IPS-18a (cell line): ENCODE measurements around the gene RAET1G.
"Not testable (repeated sequence)": the region's sequence is repeated elsewhere in the genome, so short reads cannot be mapped to it uniquely, and the experiment has no call there.

Source experiments
- H3K27ac ChIP-seq: one replicate; pipeline ENCODE4 v1.5.1; 2013; ENCODE audit warnings: low read length
- H3K27me3 ChIP-seq: one replicate; pipeline ENCODE4 v1.6.1; 2013; ENCODE audit warnings: mild to moderate bottlenecking, low read length; ENCODE audit not compliant: control insufficient read depth, insufficient read depth
- H3K36me3 ChIP-seq: one replicate; pipeline ENCODE4 v1.6.1; 2013; ENCODE audit warnings: low read depth, low read length; ENCODE audit not compliant: control insufficient read depth
- H3K4me1 ChIP-seq: one replicate; pipeline ENCODE4 v1.6.1; 2013; ENCODE audit warnings: low read depth, low read length; ENCODE audit not compliant: control insufficient read depth
- H3K4me3 ChIP-seq: one replicate; pipeline ENCODE4 v1.5.1; 2013; ENCODE audit warnings: low read length
- H3K9ac ChIP-seq: one replicate; pipeline ENCODE4 v1.6.1; 2013; ENCODE audit warnings: mild to moderate bottlenecking, low read length, moderate library complexity
- H3K9me3 ChIP-seq: one replicate; pipeline ENCODE4 v1.6.1; 2013; ENCODE audit warnings: low read depth, low read length; ENCODE audit not compliant: control insufficient read depth

The RAET1G gene

DNA sequence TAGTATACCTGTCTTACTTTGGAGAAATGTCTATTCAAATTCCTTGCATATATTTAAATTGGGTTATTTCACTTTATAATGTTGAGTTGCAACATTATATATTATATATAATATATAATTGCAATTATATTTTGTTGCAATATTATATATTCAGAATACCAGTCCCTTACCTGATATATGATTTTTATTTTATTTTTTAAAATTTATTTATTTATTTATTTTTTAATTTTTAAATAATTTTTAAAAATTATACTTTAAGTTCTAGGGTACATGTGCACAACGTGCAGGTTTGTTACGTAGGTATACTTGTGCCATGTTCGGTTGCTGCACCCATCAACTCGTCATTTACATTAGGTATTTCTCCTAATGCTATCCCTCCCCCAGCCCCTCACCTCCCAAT is 4.1 kb upstream of the RAET1G start:
- H3K27me3 ChIP-seq: peaks cover 84% of the 10 kb centered on the region
- H3K4me3 ChIP-seq: not testable (repeated sequence)

DNA sequence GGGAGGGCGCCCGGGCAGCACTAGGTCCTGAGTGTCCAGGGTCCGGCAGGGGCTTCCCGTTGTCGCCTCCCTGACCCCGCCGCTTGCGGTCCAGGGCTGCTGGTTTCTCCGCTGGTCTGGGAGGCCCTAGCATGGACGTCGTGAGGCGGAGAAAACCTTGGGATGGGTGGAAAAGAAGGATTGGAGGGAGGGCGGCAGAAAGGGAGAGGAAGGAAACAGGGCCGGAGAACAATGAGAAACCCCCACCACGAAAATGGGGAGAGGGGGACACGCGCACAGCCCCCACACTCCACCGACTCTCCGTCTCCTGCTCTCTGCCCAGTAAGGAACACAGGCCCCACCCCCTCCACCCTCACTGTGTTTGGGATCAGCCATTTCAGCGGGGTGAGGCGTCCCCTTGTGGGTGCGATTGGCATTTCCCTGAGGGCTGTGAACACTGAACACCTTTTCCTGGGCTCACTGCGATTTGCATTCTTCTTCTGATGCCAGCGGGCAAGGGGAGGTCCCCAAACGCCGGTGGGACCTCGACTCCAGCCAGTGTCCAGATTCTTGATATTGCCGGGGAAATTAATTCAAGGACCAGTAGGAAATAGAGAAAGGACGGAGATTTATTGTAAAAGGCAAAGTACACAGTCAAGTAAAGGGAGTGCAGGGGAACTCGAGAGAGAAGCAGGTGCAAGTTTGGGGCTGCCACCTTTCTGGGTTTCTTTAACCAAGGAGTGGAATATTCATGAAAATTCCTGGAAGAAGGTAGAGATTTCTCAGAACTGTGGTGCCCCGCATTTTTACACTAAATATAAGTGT is 3.3 kb upstream of the RAET1G start:
- Histone ChIP-seq H3K4me1 (peaks cover 4% of the 10 kb centered on the region), H3K36me3 (no peaks in the 10 kb centered on the region), H3K27me3 (peaks cover 84% of the 10 kb centered on the region), H3K4me3 (peak overlapping the region; percentile 60), H3K27ac (no peak overlapping the region), H3K9ac (no peak overlapping the region), H3K9me3 (no peaks in the 10 kb centered on the region)

More for the DNA sequence above, 4.1 kb upstream of the RAET1G start:
- H3K9ac ChIP-seq, H3K27ac ChIP-seq, H3K9me3 ChIP-seq, H3K4me1 ChIP-seq, H3K36me3 ChIP-seq: not testable (repeated sequence)

- no peak overlapping the region for H3K27ac ChIP-seq
- H3K36me3 ChIP-seq: no peaks in the 10 kb centered on the region
- H3K27me3 ChIP-seq: peaks cover 84% of the 10 kb centered on the region
- peak overlapping the region; percentile 60 for H3K4me3 ChIP-seq
- no peak overlapping the region for H3K9ac ChIP-seq
- no peaks in the 10 kb centered on the region for H3K9me3 ChIP-seq
- peaks cover 4% of the 10 kb centered on the region for H3K4me1 ChIP-seq
These were observed 2.5 kb upstream of the RAET1G start for GRCh38 chr6:149925253-149925973.

GRCh38 chr6:149924933-149925252 is 2.0 kb upstream of the RAET1G start:
- no peak overlapping the region for H3K27ac ChIP-seq
- no peak overlapping the region for H3K9ac ChIP-seq
- H3K27me3 ChIP-seq: peaks cover 84% of the 10 kb centered on the region
- H3K9me3 ChIP-seq: no peaks in the 10 kb centered on the region
- no peak overlapping the region for H3K4me3 ChIP-seq
- no peaks in the 10 kb centered on the region for H3K36me3 ChIP-seq
- peaks cover 4% of the 10 kb centered on the region for H3K4me1 ChIP-seq

DNA sequence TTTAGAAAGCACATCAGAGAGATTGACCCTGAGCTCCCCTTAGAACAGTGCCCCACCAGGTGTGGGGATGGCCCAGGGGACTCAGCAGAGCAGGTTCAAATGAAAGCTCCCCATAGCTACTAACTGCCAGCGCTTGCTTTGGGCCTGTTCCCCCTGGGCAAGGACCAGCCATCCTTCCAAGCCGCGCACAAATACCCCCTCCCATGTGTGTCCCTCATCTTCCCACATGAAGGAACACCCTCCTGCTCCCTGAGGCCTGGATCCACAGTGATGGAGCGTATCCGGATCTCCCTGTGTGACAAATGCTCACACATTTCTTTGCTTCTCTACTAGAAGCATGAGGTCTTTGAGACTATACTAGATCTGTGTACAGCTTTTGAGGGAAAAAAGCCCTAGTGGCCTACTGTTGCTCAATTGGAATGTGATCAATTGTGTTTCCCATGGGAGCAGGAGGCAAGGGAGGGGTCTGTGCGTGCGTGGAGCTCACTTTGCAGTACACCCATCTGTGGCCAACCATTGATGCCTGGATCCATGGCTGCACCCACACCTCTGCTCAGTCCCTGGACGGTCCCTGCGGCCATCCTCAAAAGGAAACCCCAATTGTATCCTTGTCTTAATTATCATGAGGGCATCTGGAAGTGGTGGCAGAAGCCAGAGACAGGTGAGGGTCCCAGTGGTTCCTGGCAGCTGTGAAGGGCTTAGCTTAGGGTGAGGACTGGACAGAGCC is 1.4 kb upstream of the RAET1G start:
- H3K36me3 ChIP-seq: no peaks in the 10 kb centered on the region
- H3K4me3 ChIP-seq: no peak overlapping the region
- no peaks in the 10 kb centered on the region for H3K9me3 ChIP-seq
- H3K9ac ChIP-seq: no peak overlapping the region
- H3K27me3 ChIP-seq: peaks cover 81% of the 10 kb centered on the region
- peaks cover 4% of the 10 kb centered on the region for H3K4me1 ChIP-seq
- H3K27ac ChIP-seq: no peak overlapping the region

DNA sequence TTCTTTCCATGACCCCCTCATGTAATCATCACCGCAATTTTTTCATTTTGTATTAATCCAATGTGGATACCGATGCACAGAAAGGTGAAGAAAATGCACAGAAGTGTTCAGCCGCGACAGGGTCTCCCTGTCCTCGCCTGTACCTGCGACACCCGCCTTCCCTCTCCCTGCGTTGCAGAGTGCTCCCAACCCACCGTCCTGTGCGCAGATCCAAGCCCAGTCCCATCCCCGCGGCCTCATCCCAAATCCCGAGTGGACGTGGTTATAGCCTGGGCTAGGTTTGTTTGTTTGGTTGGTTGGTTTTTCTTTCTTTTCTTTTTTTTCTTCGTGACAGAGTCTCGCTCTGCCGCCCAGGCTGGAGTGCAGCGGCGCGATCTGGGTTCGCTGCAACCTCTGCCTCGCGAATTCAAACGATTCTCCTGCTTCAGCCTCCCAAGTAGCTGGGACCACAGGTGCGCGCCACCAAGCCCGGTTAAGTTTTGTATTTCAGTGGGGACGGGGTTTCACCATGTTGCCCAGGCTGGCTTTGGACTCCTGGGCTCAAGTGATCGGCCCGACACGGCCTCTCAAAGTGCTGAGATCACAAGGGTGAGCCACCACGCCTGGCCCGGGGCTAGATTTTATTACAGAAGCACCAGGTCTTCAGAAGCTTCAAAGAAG is 536 bp upstream of the RAET1G start:
- Histone ChIP-seq H3K27ac (no peak overlapping the region), H3K9ac (no peak overlapping the region), H3K36me3 (no peaks in the 10 kb centered on the region), H3K4me3 (peak overlapping the region; percentile 62), H3K9me3 (no peaks in the 10 kb centered on the region), H3K4me1 (peaks cover 4% of the 10 kb centered on the region), H3K27me3 (peaks cover 83% of the 10 kb centered on the region)

DNA sequence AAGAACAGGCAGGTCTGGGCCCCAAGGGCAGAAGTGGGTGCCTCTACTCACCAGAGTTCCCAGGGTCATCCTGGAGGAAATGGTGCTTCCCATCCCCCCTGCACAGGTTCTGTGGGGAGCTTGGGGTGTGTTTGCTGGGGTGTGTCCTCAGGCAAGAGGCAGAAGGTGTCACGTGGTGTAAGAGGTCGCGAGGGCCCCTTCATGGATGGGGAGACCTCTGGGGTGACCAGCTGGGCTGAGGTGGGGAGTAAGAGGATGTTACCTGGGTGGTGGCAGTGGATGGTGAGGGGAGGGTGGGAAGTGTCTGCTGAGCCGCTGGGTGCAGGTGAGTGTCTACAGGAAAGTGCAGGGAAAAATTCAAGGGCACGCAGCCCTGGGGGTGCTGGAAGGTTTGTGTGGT is 830 bp downstream of the RAET1G start:
- peaks cover 80% of the 10 kb centered on the region for H3K27me3 ChIP-seq
- H3K36me3 ChIP-seq, H3K27ac ChIP-seq, H3K9ac ChIP-seq, H3K9me3 ChIP-seq, H3K4me1 ChIP-seq: not testable (repeated sequence)
- H3K4me3 ChIP-seq: peak overlapping the region; percentile 62

- peaks cover 74% of the 10 kb centered on the region for H3K27me3 ChIP-seq
- H3K4me3 ChIP-seq: no peak overlapping the region
These were observed 1.6 kb downstream of the RAET1G start for GRCh38 chr6:149921361-149921760.

GRCh38 chr6:149919834-149920225 is 3.1 kb downstream of the RAET1G start:
- H3K9me3 ChIP-seq: no peaks in the 10 kb centered on the region
- peaks cover 59% of the 10 kb centered on the region for H3K27me3 ChIP-seq
- H3K4me3 ChIP-seq: no peak overlapping the region
- H3K4me1 ChIP-seq: peaks cover 4% of the 10 kb centered on the region
- no peaks in the 10 kb centered on the region for H3K36me3 ChIP-seq
- no peak overlapping the region for H3K27ac ChIP-seq
- H3K9ac ChIP-seq: no peak overlapping the region

More at GRCh38 chr6:149921361-149921760, 1.6 kb downstream of the RAET1G start:
- no peaks in the 10 kb centered on the region for H3K36me3 ChIP-seq
- H3K9me3 ChIP-seq: no peaks in the 10 kb centered on the region
- H3K27ac ChIP-seq: no peak overlapping the region
- H3K4me1 ChIP-seq: peaks cover 4% of the 10 kb centered on the region
- no peak overlapping the region for H3K9ac ChIP-seq

- not testable (repeated sequence) for H3K4me3 ChIP-seq, H3K27ac ChIP-seq, H3K9ac ChIP-seq, H3K9me3 ChIP-seq, H3K4me1 ChIP-seq, H3K36me3 ChIP-seq
- peaks cover 54% of the 10 kb centered on the region for H3K27me3 ChIP-seq
These were observed 3.6 kb downstream of the RAET1G start for GRCh38 chr6:149919126-149919833.
